HL-60/S4 (cell line): ENCODE measurements around the gene SVIL.
"Not testable (repeated sequence)": the region's sequence is repeated elsewhere in the genome, so short reads cannot be mapped to it uniquely, and the experiment has no call there.

Experiments
- in situ Hi-C: fragments of 300-500 bp; cut with MboI; formaldehyde crosslinking; loops from 2 replicates; pipeline ENCODE4 v1.14.3; 2022; ENCODE audit warnings: low sequenced_read_pairs

The SVIL gene

GRCh38 chr10:29624357-29624756, 10.4 kb downstream of the SVIL start:
- in situ Hi-C loops, result not testable (repeated sequence)

- in situ Hi-C loops, result no loop called here
These were observed 11.0 kb downstream of the SVIL start for GRCh38 chr10:29623797-29624196.

DNA sequence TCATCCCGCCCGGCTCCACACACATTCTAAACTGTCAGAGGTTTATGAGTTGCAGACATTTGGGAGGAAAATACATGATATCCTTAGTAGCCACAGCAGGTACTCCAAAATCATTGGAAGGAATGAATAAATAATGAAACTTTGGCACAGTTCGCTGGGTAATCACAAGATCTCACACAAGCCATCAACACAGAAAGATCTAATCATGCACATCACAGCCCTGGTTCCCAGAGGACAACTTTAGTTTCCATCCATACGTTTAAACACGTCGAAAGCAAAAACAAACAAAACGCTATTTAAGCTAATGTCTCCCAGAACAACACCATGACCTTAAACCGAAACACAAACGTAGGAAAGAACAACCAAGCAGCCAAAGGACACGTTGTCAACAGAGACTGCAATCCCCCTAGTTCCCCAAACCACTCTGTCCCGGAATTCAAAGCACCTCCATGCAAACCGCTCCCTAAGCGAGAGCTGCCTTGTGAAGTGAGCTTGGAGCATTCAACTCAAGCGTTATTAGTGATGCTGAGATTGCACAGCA, 12.3 kb downstream of the SVIL start:
- in situ Hi-C loops, result no loop called here

DNA sequence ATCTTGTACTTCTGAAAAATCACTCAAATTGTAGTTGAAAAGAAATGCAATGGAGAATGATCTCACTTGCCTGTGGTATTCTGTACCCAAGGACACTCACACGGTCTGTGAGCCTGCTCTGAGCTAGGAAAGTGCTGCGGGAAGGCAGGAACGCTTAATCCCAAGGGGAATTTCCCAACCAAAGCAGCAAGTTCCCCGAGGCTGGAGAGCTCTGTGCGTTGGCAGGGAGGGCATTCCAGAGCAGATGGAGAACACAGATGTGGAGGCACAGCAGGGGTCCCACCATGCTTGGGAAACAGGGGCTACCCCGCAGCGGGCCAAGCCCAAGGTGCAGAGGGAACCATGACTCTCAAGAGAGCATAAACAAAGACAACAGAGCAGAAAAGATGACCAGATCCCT, 13.6 kb downstream of the SVIL start:
- in situ Hi-C loops, result no loop called here

GRCh38 chr10:29620112-29620690, 14.6 kb downstream of the SVIL start:
- in situ Hi-C loops, result no loop called here

DNA sequence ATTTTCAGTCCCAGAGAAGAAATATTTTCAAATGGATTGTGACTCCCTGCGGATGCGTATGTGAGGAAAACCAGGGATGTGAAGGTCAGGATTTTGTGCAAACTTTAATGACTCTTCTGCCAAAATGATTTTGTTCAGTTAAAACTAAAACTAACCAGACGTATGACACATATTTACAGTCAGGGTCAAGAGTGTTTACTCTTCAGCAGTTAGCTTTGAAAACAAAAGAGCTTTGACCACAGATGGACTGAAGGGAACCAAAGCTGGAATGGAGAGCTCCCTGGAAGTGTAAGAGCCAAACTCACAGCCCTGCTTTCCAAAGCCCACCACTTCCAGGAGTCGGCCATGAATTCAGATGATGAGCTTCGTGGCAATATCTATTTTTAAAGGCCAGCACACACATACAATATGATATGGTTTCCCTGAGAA, 15.5 kb downstream of the SVIL start:
- in situ Hi-C loops, result no loop called here

DNA sequence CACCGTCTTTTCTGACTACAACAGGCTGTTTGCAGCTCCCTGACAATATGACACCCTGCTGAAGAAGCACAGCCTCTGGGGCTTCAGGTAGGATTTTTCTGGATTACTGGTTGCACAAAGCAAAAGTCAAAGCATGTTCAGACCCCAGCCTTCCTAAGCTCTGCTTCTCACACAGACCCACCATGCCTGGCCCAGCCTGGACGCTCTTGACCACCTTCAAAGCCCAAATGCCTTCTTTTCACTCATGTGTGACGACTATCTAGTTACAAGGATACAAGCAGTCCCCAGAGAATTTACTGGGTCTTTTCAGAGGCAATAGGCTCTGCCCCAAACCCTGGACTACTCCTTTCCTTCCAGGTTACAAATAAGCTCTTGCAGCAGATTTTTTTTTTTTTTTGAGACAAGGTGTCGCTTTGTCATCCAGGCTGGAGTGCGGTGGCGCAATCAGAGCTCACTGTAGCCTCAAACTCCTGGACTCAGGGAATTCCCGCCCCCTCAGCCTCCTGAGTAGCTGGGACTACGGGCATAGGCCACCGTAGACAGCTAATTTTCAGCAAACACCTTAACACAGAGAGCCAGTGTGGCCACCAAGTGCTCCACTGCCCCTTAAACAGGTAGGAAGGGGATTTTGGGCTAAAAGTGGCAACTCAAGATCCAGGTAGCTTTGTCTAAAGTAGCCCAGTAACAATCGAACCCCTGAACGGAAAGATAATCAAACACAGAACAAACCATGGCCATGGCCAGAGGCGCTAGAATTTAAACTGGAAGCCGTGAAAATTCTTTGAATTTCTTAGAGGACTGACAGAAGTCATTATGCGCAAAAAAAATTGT, 16.2 kb downstream of the SVIL start:
- in situ Hi-C loops, result no loop called here

- in situ Hi-C loops, result no loop called here
These were observed 16.9 kb downstream of the SVIL start for GRCh38 chr10:29617880-29618340.

DNA sequence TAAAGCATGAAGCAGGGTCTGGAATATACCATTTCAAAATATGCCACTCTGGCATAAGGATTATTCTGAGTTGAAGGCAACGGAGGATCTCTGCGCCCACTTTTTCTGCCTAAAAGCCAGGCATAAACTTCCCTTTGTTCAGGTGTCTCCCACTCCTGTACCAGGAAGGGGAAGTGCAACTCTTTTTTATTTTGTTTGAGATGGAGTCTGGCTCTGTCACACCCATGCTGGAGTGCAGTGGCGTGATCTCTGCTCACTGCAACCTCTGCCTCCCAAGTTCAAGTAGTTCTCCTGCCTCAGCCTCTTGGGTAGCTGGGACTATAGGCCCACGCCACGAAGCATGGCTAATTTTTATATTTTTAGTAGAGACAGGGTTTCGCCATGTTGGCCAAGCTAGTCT, 18.2 kb downstream of the SVIL start:
- in situ Hi-C loops, result no loop called here

DNA sequence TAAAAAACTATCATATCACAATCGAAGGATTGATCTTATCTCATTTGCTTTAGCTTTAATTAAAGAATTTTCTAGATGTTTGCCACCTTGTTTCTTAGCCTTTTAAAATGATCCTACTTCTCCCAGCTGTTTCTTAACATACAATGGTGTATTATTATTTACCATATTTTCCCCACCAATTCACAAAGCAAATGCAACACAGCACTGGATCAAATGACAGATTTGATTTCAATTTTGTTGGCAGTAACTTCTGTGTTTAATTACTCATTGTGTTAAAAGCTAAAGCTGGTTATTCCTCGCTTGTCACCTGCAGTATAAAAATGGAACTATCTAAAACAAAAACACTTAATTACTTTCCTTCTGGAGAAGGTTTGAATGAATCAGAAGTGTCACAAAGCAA, 19.6 kb downstream of the SVIL start:
- in situ Hi-C loops, result no loop called here

- in situ Hi-C loops, result not testable (repeated sequence)
These were observed 20.5 kb downstream of the SVIL start for GRCh38 chr10:29614289-29614688.

GRCh38 chr10:29613791-29614190, 21.0 kb downstream of the SVIL start:
- in situ Hi-C loops, result no loop called here

GRCh38 chr10:29613196-29613595, 21.6 kb downstream of the SVIL start:
- in situ Hi-C loops, result no loop called here

DNA sequence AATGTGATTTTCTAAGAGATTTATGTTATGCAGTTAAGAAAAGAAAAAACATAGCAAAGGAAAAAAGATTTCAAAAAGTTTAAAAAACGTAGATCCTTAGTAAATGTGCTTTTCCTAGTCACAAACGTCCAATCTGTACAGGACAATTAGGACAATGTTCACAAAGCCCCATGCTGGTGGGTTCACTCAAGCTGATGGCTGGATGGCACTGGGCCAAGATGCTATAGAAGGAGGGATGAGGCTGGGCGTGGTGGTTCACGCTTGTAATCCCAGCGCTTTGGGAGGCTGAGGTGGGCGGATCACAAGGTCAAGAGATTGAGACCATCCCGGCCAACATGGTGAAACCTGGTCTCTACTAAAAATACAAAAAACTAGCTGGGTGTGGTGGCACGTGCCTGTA, 22.1 kb downstream of the SVIL start:
- in situ Hi-C loops, result no loop called here

DNA sequence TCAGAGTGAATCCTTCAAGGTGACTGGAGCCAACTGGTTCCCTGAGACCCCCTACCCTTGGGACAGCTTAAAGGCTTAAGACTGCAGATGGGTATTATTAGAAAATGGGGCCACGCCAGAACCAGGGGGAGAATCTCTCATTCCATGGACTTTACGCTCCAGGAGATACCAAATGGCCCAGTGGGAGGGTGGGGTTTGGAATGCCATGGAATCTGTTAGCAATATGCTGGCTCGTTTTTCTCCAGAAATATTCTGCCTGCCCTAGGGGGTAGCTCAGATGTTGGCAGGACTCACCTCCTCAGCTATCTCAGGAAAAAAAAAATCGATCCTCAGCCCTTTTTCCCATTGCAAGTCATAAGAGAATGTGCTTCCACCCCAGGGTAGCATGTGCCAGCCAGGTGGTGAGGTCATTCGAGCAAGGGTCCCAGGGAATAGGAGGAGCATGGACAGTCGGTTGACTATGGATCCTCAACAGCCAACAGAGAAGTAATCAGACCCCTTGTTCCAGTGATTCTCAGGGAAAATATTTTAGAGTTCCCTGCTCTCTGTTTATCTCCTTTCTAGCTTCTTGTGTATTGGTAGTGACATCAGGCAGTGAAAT, 22.9 kb downstream of the SVIL start:
- in situ Hi-C loops, result no loop called here

- in situ Hi-C loops, result no loop called here
These were observed 23.7 kb downstream of the SVIL start for GRCh38 chr10:29610876-29611647.

- in situ Hi-C loops, result not testable (repeated sequence)
These were observed 24.4 kb downstream of the SVIL start for GRCh38 chr10:29610331-29610730.

GRCh38 chr10:29609696-29610095, 25.1 kb downstream of the SVIL start:
- in situ Hi-C loops, result no loop called here

DNA sequence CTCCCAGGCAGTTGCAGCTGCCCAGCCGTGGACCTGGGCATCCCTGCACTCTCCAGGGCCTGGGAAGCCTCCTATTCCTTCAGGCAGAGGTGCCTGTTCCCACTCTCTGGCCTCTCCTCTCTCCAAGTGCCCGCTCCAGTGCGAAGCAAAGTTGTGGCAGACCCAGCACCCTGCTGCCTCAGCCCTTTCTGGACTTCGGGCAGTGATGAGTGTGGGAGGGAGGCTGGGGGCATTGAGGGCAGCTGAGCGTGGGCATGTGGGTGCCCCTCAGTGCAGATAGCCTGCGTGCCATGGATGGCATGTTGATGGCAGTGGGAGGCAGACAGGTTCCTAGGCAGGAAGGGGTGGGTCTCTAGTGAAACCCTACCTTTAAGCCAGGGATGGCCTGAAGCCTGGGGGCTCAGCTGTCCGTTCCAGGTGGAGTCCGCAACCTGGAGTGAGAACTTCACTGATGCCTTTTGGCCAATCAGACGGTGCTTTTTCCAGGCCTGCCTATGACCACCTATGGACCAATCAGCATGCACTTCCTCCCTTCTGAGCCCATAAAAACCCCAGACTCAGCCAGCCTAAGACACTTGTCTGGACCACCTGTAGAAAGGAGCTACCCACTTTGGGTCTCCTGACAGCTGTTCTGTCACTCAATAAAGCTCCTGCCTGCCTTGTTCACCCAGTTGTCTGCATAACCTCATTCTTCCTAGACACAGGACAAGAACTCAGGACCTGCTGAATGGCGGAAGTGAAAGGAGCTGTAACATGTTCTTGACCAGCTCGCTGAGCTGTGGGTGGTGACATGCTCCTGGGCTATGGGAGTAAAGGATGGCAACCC, 26.1 kb downstream of the SVIL start:
- in situ Hi-C loops, result no loop called here

DNA sequence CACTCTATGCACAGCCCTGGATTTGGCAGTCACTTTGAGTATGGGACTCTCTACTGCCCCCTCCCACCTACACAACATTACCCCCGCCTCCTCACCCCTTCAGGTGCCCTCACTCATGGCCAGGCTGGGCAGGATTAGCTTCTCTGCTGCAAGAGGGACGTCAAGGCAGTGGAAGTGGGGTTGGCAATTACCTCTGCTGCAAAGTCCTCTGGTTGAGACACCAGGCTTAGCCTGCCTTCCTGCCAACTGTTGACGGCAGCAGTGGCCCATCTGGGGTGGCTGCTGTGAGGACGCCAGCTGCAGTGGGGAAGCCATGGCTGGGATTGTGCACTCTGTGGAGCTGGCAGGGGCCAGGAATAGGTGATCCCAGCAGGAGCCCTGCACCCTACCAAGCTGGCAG, 26.7 kb downstream of the SVIL start:
- in situ Hi-C loops, result no loop called here
